Parathyroid adenoma (tissue), 2 donors: ENCODE results near the gene CDC42BPA.

Experiments used
- H2AFZ ChIP-seq: fragments of 300-600 bp; sonication (generic); one replicate; pipeline ENCODE4 v1.7.0; 2017; ENCODE audit warnings: antibody characterized with exemption, mild to moderate bottlenecking
- H3K27ac ChIP-seq: fragments of 300-600 bp; sonication (generic); one replicate; pipeline ENCODE4 v1.7.0; 2017
- H3K27me3 ChIP-seq: fragments of 300-600 bp; sonication (generic); one replicate; pipeline ENCODE4 v1.7.0; 2017; ENCODE audit warnings: low read length; ENCODE audit not compliant: control insufficient read depth, insufficient read depth
- H3K36me3 ChIP-seq: fragments of 300-600 bp; sonication (generic); one replicate; pipeline ENCODE4 v1.7.0; 2017; ENCODE audit warnings: low read length; ENCODE audit not compliant: control insufficient read depth, insufficient read depth
- H3K4me1 ChIP-seq: fragments of 300-600 bp; sonication (generic); one replicate; pipeline ENCODE4 v1.7.0; 2017; ENCODE audit warnings: control low read depth
- H3K4me2 ChIP-seq: fragments of 300-600 bp; sonication (generic); one replicate; pipeline ENCODE4 v1.7.0; 2017; ENCODE audit warnings: low read length
- H3K4me3 ChIP-seq: fragments of 300-600 bp; sonication (generic); one replicate; pipeline ENCODE4 v1.7.0; 2017; ENCODE audit warnings: low read depth, low read length
- H3K79me2 ChIP-seq: fragments of 300-600 bp; sonication (generic); one replicate; pipeline ENCODE4 v1.7.0; 2017; ENCODE audit warnings: control low read depth
- H3K9ac ChIP-seq: fragments of 300-600 bp; sonication (generic); one replicate; pipeline ENCODE4 v1.7.0; 2017; ENCODE audit warnings: mild to moderate bottlenecking
- H3K9me3 ChIP-seq: fragments of 300-600 bp; sonication (generic); one replicate; pipeline ENCODE4 v1.7.0; 2017; ENCODE audit warnings: low read length; ENCODE audit not compliant: control insufficient read depth
- CTCF ChIP-seq: fragments of 300-600 bp; sonication (generic); IDR thresholded peaks from one replicate; pipeline ENCODE4 v1.7.0; 2017; ENCODE audit warnings: antibody characterized with exemption, mild to moderate bottlenecking
- donor health status: primary hyperparathyroidism.

The CDC42BPA gene

GRCh38 chr1:227323967-227324268, 5.6 kb upstream of the CDC42BPA start:
- no peaks in the 10 kb centered on the region for H3K36me3 ChIP-seq
- H3K9ac ChIP-seq = no peak overlapping the region
- no peaks in the 10 kb centered on the region for H3K9me3 ChIP-seq
- no peak overlapping the region for H3K27ac ChIP-seq
- peaks cover 4% of the 10 kb centered on the region for H3K4me1 ChIP-seq
- no peak overlapping the region for H2AFZ ChIP-seq
- no peaks in the 10 kb centered on the region for H3K27me3 ChIP-seq
- H3K79me2 ChIP-seq = no peaks in the 10 kb centered on the region
- H3K4me3 ChIP-seq = no peak overlapping the region
- H3K4me2 ChIP-seq = no peak overlapping the region
- no peak for TF ChIP-seq CTCF

GRCh38 chr1:227323171-227323966, 5.1 kb upstream of the CDC42BPA start:
- peaks cover 4% of the 10 kb centered on the region for H3K4me1 ChIP-seq
- no peak overlapping the region for H3K9ac ChIP-seq
- no peak overlapping the region for H3K4me3 ChIP-seq
- no peak overlapping the region for H3K4me2 ChIP-seq
- no peak for TF ChIP-seq CTCF
- H2AFZ ChIP-seq = no peak overlapping the region
- H3K27me3 ChIP-seq = no peaks in the 10 kb centered on the region
- no peaks in the 10 kb centered on the region for H3K36me3 ChIP-seq
- no peak overlapping the region for H3K27ac ChIP-seq
- no peaks in the 10 kb centered on the region for H3K79me2 ChIP-seq
- H3K9me3 ChIP-seq = no peaks in the 10 kb centered on the region

GRCh38 chr1:227322376-227322775, 4.1 kb upstream of the CDC42BPA start:
- no peaks in the 10 kb centered on the region for H3K9me3 ChIP-seq
- no peak overlapping the region for H3K4me2 ChIP-seq
- H3K9ac ChIP-seq = no peak overlapping the region
- TF ChIP-seq CTCF = no peak
- no peak overlapping the region for H2AFZ ChIP-seq
- no peaks in the 10 kb centered on the region for H3K79me2 ChIP-seq
- peaks cover 4% of the 10 kb centered on the region for H3K4me1 ChIP-seq
- no peak overlapping the region for H3K27ac ChIP-seq
- no peak overlapping the region for H3K4me3 ChIP-seq
- H3K27me3 ChIP-seq = no peaks in the 10 kb centered on the region
- no peaks in the 10 kb centered on the region for H3K36me3 ChIP-seq

- H2AFZ ChIP-seq = no peak overlapping the region
- H3K4me1 ChIP-seq = peaks cover 4% of the 10 kb centered on the region
- no peaks in the 10 kb centered on the region for H3K36me3 ChIP-seq
- no peak overlapping the region for H3K9ac ChIP-seq
- H3K4me2 ChIP-seq = no peak overlapping the region
- no peaks in the 10 kb centered on the region for H3K27me3 ChIP-seq
- H3K4me3 ChIP-seq = no peak overlapping the region
- H3K79me2 ChIP-seq = no peaks in the 10 kb centered on the region
- no peaks in the 10 kb centered on the region for H3K9me3 ChIP-seq
- no peak overlapping the region for H3K27ac ChIP-seq
- TF ChIP-seq CTCF = no peak
Observed at GRCh38 chr1:227321035-227321434, 2.7 kb upstream of the CDC42BPA start.

GRCh38 chr1:227320476-227320875, 2.2 kb upstream of the CDC42BPA start:
- Histone ChIP-seq H3K4me3 (no peak overlapping the region), H3K27ac (no peak overlapping the region), H3K9ac (no peak overlapping the region), H3K4me1 (peaks cover 2% of the 10 kb centered on the region), H3K4me2 (no peak overlapping the region), H3K36me3 (no peaks in the 10 kb centered on the region), H3K79me2 (no peaks in the 10 kb centered on the region), H2AFZ (no peak overlapping the region), H3K9me3 (no peaks in the 10 kb centered on the region), H3K27me3 (no peaks in the 10 kb centered on the region)
- TF ChIP-seq CTCF = no peak
